ENCODE measurements around the gene B9D1.

B9D1 gene

GRCh38 chr17:19375732-19376131, 13.2 kb upstream of the B9D1 start:
- no peak for DNase-seq

DNA sequence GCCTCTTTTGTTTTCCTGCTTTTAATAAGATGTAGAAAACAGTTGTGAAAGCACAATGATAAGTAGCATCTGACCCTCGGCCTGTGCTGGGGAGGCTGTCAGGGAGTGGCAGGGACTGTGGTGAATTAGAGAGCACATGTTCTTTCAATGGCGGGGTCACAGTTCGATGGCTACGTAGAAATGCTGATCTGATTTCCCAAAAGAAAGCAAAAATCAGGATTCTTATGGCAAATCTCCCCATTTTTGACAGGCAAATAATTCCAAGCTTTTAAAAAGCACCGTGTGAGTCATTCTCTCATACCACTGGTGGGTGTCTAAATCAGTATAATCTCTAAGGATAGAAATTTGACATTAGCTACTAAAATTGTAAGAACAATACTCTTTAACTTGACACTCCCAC, 11.6 kb upstream of the B9D1 start:
- DNase-seq: no peak

DNA sequence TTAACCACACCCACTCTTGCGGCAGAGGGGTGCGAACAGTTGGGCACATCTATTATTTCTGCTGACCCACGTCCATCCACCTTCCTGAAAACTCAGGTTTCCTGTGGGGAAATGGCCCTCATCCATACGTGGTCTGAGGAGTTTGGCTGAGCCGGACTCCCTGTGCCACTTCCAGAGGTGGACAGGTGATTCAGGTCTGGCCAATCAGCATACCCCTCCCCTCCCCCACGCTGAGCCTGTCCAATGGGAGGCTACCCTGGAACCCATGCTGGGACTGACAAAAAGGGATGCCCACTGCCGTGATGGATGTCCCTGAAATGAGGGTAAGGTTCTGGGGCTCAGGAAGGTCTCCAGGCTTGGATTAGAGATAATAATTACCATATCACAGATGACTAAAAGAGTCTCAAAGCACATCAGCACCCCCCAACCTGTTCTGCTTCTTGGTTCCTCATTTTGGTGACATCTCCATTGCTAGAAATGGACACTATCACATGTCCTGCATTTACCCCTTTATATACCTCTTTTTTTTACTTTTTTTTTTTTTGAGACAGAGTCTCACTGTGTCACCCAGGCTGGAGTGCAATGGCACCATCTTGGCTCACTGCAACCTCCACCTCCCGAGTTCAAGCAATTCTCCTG, 10.5 kb upstream of the B9D1 start:
- DNase-seq: no peak

- DNase-seq: no peak
These were observed 9.9 kb upstream of the B9D1 start for GRCh38 chr17:19372439-19372838.

DNA sequence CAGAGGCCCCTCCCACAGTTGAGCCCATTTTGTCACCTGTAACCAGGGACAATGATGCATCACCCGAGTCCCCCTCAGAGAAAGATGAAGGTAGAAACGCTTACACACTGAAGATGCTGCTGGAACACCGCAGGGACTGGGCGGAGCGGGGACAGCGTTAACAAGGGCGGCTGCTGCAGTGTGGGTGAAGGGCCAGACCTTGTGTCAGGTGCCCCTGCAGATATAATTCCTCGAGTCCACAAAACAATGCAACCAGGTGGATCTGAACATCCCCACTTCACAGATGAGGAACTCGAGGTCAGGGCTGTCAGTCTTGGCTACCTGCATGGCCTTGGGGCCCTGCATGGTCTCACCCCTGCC, 9.5 kb upstream of the B9D1 start:
- no peak for DNase-seq

DNA sequence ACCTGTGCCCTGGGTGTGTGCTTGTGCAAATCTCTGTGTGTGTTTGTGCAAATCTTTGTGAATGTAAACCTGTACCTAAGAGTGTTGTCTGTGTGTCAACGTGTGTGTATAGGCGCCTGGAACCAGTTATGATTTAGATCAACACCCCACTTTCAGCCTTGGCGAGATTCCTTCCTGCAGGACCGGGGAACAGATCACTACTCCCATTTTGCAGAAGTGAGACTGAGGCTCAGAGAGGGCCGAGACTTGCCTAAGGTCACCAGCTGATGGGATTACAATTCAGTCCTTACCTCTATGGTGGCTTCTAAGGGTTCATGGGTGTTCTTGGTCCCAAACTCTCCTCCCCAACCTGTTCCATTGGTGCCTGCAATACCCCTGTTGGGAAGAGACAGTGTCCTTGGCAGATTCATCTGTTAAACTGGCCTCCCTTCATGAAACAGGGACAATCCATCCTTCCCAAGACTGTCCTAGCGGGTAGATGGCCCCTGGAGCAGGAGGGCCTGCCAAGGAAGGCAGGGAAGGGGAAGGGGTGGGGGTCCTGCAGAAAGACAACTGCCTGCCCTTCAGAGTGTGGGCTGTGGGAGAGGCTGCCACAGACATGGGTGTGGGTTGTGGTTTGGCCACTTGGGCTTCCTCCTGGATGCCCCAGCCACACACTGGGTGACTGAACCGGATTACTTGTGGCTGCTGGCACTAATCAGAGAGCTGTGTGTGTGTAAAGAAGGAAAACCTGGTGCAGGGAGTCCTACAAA, 8.9 kb upstream of the B9D1 start:
- DNase-seq: no peak

DNA sequence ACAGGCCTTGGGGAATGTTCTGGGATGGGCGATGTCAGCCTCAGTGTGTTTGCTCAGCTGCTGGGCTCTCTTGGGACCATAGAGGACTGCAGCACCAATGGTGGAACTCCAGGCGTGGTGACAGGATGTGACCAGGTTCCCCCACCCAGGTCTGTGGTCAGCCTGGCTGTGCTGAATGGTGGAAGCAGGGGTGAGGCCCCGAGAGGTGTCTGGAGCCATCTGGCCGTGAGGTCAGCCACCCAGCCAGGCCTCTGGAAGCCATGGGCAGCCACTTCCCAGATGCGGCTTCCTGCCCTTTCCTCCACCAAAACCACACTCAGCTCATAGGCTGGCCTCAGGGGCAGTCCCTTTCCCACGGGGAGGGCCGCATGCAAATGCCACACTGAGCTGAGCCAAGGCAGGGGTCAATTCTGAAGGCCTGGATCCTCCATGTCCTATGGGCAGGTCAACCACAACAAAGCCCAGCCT, 8.0 kb upstream of the B9D1 start:
- DNase-seq: no peak

- no peak for DNase-seq
These were observed 7.4 kb upstream of the B9D1 start for GRCh38 chr17:19369846-19370492.

DNA sequence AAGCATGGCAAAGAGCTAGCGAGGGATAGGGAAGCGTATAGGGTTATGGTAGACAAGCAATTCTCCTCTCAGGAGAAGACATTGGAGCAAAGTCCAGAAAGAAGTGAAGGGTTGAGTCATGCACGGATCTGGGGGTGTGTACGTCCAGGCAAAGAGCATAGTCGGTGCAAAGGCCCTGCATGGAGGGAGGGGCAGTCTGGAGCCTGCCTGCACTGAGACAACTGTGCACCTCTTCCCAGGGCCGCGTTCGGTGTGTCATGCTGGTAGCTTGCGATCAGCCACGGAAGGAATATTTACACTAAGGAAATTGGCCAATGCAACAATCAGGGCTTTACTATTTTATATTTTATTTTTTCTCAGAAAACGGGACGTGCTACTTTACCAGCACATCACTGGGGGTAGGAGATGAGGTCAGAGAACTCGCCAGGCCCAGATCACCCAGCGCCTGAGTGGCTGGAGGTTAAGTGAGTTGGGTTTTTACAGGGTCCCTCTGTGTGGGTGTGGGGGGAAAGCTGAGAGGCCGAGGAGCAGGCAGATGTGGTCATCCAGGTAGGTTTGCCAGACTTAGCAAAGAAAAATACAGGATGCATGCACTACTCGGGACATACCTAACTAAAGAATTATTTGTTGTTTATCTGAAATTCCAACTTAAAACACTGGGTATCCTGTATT, 6.7 kb upstream of the B9D1 start:
- no peak for DNase-seq

- no peak for DNase-seq
These were observed 5.7 kb upstream of the B9D1 start for GRCh38 chr17:19368229-19368628.

- DNase-seq: no peak
These were observed 4.1 kb upstream of the B9D1 start for GRCh38 chr17:19366637-19366972.

DNA sequence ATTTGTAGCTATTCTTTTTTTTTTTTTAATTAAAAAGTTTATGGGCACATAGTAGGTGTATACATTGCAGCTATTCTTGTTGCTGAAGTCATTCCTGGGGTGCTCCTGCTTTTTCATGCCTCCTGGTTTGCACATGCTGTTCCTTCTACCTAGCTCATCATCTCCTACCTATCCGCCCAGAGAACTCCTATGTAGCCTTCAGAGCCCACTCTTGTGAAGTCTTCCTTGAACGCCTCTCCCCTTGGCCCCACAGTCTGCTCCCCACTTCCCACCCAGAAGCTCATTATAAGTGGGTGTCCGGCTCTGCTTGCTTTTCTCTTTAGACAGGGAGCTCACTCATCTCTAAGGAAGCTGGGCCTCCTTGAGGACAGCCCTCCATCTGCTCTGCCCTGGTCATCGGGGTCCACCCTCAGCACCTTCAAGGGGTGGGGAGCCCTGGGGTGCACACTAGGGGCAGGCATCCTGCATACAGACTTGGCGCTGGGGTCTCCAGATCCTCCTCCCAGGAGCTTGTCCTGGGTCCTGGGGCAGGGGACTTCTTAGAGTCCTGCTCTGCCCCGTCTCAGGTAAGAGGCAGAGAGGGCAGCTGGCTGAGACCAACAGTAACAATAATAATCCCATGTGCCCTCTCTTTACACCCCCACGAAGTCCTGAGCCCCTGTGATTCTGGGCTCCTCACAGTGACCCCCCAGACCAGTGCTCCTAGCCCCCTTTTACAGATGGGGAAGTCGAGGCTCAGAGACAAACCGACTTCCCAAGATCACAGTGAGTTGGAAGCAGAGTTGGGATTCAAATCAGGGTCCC, 3.5 kb upstream of the B9D1 start:
- no peak for DNase-seq

- no peak for DNase-seq
These were observed 2.9 kb upstream of the B9D1 start for GRCh38 chr17:19365499-19365817.

DNA sequence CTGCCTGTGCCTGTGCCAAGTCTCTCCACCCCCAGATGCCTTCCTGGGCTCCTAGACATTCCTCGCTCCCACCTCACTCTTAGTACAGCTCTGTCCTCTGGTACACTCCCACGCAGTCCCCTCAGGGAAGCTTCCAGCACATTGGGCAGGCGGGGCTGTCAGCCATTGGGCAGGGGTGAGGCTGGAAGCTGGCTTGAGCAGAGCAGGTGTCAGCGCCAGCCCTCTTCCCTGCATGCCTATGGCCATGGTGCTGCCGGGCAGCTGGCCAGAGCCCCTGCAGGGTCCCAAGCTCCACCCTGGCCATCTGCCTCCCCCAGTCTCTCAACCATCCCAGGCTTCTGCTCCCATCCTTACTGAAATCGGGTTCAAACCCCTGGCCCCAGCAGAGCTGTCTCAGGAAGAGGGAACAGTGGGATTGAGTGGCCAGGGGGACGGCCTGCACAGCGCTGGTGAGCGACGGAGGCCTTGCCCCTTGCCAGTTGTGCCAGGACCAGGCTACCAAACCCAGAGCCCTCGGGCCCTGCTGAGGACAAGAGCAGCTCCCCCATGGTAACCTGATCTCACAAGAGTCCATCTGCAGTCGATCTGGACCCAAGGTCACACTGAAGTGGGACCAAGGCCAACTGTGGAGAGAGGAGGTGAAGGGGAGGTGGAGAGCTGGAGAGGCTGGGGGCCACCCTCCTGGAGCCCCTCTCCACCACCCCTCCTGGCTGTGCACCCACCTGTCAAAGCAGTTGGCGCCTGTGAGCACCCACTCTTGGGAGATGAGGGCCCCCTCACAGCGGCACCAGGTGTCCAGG, 2.4 kb upstream of the B9D1 start:
- DNase-seq: no peak

GRCh38 chr17:19363460-19364035, 1.0 kb upstream of the B9D1 start:
- no peak for DNase-seq

- no peak for DNase-seq
These were observed 553 bp upstream of the B9D1 start for GRCh38 chr17:19363114-19363438.

DNA sequence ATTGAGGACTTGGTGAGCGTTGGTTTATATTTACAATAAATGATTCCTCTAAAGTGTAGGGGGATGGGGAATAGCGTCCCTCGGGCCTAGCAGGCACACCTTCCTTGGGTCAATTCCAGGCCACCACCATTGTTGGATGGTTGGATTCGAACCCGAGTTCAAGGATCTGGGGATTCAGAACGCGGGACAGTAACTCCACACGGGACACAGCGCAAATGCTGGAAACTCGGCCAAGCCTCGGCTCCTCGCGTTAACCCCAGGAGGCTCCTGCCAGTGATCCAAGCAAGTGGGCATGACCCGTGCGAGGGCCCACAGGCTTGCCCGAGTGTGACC, 613 bp downstream of the B9D1 start:
- no peak for DNase-seq

DNA sequence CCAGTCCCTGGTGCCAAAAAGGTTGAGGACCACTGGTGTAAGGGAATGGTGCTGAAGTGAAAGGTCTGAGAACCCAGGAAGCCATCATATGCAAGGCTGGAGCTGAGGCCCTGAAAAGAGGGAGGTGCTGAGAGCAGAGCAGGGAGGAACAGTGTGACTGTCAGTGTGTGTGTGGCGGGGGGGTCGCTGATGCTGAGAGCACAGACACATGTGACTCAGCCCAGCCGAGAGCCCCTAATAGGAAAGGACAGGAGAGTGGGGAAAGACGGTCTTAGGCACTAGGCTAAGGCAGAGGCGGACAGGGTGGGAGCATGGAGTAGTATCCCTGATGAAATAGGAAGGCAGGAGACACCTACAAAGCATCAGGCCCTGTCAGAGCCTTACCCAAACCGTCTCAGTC, 1.2 kb downstream of the B9D1 start:
- DNase-seq: no peak

- no peak for DNase-seq
These were observed 1.8 kb downstream of the B9D1 start for GRCh38 chr17:19360772-19361171.

DNA sequence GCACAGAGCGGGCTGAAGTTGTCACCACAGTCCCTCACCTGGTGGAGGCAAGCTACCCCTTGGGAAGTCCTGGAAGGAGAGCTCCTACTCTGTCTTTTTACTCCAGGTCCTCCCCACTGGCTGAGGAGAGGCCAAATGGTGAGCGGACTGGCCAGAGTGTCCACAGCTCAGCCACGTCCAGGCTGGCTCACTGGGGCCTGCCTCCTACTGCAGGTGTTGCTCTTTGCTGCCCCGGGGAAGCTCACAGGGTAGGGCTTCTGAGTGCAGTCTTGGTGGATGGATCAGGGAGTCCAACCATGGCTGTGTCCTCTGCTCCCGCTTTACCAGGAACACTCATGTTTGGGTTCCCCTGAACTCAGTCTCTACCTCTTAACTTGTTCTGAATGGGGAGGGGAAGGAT, 2.7 kb downstream of the B9D1 start:
- no peak for DNase-seq

DNA sequence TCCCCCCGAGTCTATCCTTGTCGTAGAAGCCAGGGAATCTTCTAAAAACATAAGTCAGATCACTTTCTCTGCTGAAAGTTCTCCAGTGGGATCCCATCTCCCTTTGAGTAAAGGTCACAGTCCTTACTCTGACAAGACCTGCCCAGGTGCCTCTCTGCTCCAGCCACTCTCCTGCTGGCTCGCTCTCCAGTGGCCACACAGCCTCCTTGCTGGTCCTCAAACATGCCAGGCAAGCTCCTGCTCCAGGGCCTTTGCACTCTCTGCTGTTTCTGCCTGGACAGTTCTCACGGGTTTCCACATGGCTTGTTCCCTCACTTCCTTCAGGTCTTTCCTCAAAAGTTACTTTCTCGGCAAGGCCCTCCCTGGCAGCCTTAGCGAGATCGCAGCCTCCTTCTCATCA, 3.4 kb downstream of the B9D1 start:
- DNase-seq: no peak

DNA sequence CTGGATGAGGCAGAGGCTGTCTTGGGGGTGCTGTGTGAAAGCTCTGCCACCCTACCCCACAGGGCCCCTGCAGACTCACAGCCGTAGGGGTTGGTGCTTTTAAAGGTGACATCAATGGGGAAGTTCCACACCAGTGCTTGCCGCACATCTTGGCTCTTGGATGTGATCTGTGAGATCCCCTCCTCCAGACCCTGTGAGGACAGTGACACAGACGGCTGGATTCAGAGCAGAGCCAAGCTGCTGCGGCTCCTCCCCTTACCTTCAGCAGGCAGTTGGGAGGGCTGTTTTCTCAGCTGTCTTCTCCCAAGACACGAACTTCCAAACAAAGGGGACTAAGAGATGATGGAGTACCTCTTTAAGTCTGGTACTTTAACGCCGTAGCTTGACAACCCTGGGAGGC, 4.8 kb downstream of the B9D1 start:
- DNase-seq: no peak

All from NCI-H774 (cell line).